Activated T-cell treated with anti-CD3 and anti-CD28 coated beads, Interleukin-2, amount 50 U/mL, for 72 hours (primary cell): ENCODE data around the gene DHX34. TPM values are rescaled to one million over a fixed set of nuclear protein-coding genes. Genes with fewer than 3 reads are reported as not detected.
A peak's percentile ranks its signal among the peaks of the same experiment; 100 is the strongest.
"Not testable (repeated sequence)": the region's sequence is repeated elsewhere in the genome, so short reads cannot be mapped to it uniquely, and the experiment has no call there.

ENCODE experiments used
- ATAC-seq, 2 donors: fragments of 150-1000 bp; cut with Tn5 transposase; replicated peaks in 1 of 2; 2 replicates each; pipeline ENCODE4 v1.10.0; 2021; ENCODE audit warnings: moderate library complexity in 2 of 2, mild to moderate bottlenecking in 1 of 2
- DNase-seq, 2 donors: peaks; one replicate each; pipeline ENCODE4 v3.0.0; 2021 to 2022; ENCODE audit warnings: mixed read lengths in 1 of 2
- H3K27ac Mint-ChIP-seq: one replicate; pipeline ENCODE4 v1.8.0; 2022; ENCODE audit warnings: mild to moderate bottlenecking, moderate library complexity, mixed read lengths
- H3K27me3 Mint-ChIP-seq: one replicate; pipeline ENCODE4 v1.8.0; 2022; ENCODE audit warnings: low read depth, mixed read lengths
- H3K36me3 Mint-ChIP-seq, 2 donors: one replicate each; pipeline ENCODE4 v1.8.0; 2022; ENCODE audit warnings: mixed read lengths in 2 of 2, mild to moderate bottlenecking in 1 of 2; ENCODE audit not compliant: insufficient read depth in 2 of 2
- H3K4me1 Mint-ChIP-seq: one replicate; pipeline ENCODE4 v1.8.0; 2022; ENCODE audit warnings: low read depth, mixed read lengths
- H3K4me3 Mint-ChIP-seq, 2 donors: one replicate each; pipeline ENCODE4 v1.8.0; 2022; ENCODE audit warnings: mild to moderate bottlenecking in 2 of 2, mixed read lengths in 2 of 2, moderate library complexity in 2 of 2
- H3K9me3 Mint-ChIP-seq, 2 donors: one replicate each; pipeline ENCODE4 v1.8.0; 2022; ENCODE audit warnings: mixed read lengths in 2 of 2
- total RNA-seq, 2 donors: library from RNA; stranded (reverse); gene quantifications; one replicate each; pipeline ENCODE4 v1.2.3, GENCODE V29; 2022

DHX34 gene
- total RNA-seq, 2 donors from 2014 or later: 9.4 to 11.8 TPM

DNA sequence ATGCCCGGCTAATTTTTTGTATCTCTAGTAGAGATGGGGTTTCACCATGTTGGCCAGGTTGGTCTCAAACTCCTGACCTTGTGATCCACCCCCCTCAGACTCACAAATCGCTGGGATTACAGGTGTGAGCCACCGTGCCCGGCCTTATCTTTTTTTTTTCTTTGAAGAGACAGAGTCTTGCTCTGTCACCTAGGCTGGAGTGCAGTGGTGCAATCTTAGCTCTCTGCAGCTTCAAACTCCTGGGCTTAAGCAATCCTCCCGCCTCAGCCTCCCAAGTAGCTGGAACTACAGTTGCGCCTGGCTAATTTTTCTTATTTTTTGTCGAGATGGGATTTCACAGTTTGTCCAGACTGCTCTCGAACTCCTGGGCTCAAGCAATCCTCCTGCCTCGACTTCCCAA, 62.6 kb downstream of the DHX34 start:
- peaks cover 46% of the 10 kb centered on the region for H3K27me3 Mint-ChIP-seq
- not testable (repeated sequence) for H3K4me1 Mint-ChIP-seq, ATAC-seq, H3K4me3 Mint-ChIP-seq, H3K9me3 Mint-ChIP-seq, DNase-seq, H3K36me3 Mint-ChIP-seq, H3K27ac Mint-ChIP-seq

DNA sequence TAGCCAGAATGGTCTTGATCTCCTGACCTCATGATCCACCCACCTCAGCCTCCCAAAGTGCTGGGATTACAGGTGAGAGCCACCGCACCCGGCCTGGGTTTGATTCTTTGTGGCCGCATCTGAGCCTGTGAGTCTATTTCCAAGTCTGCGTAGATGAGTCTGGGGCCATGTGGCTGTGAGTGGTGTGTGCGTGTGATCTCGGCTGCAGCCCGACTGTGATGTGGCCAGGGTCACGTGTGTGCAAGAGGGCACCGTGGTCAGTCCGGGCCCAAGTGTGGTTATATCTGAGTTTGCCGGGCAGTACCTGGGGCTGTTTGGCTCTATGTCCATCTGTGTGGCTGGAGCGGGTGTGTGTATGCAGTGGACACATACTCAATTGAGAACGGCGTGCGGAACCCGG, 64.8 kb downstream of the DHX34 start:
- Mint-ChIP-seq H3K9me3 (no peaks in the 10 kb centered on the region), H3K27me3 (peaks cover 51% of the 10 kb centered on the region)
- no peak for ATAC-seq

DNA sequence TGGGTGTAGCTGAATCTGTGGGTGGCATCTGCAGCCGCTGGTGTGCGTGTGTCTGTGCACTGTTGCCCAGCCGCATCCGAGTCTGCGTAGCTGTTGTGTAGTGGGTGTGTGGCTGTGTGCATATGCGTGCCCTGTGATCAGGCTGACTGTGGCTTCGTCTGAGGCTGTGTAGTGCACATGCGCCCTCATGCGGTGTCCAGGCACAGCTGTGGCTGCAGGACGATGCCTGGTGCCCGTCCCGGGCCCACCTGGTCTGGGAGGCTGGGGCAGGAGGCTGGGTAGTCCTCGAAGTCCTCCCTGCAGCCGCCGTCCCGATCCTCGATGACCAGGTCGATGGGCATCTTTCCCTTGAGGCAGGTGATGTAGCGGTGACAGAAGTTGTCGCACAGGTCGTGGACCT, 65.4 kb downstream of the DHX34 start:
- ATAC-seq (no peak), DNase-seq (no peak)
- H3K9me3 Mint-ChIP-seq: no peaks in the 10 kb centered on the region
- H3K36me3 Mint-ChIP-seq: no peaks in the 10 kb centered on the region
- peaks cover 46% of the 10 kb centered on the region for H3K27me3 Mint-ChIP-seq
- H3K4me3 Mint-ChIP-seq: no peak overlapping the region
- no peak overlapping the region for H3K27ac Mint-ChIP-seq
- H3K4me1 Mint-ChIP-seq: peaks cover 14% of the 10 kb centered on the region

More for the DNA sequence above, 64.8 kb downstream of the DHX34 start:
- no peak overlapping the region for H3K4me3 Mint-ChIP-seq
- no peaks in the 10 kb centered on the region for H3K36me3 Mint-ChIP-seq
- H3K27ac Mint-ChIP-seq: no peak overlapping the region
- H3K4me1 Mint-ChIP-seq: peaks cover 14% of the 10 kb centered on the region
- no peak for DNase-seq

DNA sequence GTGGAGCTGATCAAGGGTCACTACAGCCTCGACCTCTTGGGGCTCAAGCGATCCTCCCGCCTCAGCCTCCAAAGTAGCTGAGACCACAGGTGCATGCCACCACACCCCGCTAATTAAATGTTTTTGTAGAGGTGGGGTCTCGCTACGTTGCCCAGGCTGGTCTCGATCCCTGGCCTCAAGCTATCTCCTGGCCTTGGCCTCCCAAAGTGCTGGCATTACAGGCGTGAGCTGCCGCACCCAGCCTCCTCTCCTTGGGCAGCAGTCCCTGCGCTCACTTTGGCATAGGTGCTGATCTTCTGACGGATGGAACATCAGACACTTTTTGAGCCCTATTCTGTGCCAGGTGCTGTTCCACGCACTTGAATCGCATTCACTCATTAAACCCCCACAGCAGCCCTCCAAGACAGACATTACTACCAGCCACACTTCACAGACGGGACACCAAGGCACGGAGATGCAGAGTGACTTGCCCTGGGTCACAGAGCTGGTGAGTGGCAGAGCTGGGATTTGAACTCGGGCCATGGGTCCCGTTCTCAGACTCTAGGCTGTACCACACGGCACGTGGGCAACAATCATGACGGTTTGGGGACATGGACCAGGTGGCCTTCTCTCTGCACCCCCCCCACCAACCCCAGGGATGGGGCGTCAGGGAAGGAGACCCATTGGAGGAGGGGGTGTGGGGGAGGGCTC, 67.0 kb downstream of the DHX34 start:
- Mint-ChIP-seq H3K27ac (no peak overlapping the region), H3K9me3 (no peaks in the 10 kb centered on the region), H3K4me1 (peaks cover 23% of the 10 kb centered on the region), H3K36me3 (no peaks in the 10 kb centered on the region), H3K4me3 (no peak overlapping the region), H3K27me3 (peaks cover 60% of the 10 kb centered on the region)
- ATAC-seq: no peak
- DNase-seq: no peak

DNA sequence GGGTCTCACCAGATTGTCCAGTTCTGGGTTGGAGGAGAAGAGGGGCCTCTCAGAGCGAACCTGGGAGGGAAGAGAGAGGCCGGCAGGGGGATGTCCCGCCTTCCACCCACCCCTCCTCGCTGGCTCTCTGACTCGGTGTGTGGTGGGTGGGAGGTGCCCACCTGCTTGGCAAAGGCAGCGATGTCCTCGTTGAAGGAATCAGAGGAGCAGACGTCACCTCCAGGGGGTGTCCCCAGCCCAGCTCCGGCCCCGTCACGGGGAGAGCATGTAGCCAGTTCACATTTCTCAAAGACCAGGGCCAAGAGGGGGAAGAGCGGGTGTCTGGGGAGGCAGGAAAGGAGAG, 67.5 kb downstream of the DHX34 start:
- Mint-ChIP-seq H3K9me3 (no peaks in the 10 kb centered on the region), H3K4me3 (no peak overlapping the region), H3K27me3 (peaks cover 65% of the 10 kb centered on the region), H3K4me1 (peaks cover 27% of the 10 kb centered on the region), H3K36me3 (no peaks in the 10 kb centered on the region), H3K27ac (no peak overlapping the region)
- no peak for DNase-seq
- no peak for ATAC-seq

DNA sequence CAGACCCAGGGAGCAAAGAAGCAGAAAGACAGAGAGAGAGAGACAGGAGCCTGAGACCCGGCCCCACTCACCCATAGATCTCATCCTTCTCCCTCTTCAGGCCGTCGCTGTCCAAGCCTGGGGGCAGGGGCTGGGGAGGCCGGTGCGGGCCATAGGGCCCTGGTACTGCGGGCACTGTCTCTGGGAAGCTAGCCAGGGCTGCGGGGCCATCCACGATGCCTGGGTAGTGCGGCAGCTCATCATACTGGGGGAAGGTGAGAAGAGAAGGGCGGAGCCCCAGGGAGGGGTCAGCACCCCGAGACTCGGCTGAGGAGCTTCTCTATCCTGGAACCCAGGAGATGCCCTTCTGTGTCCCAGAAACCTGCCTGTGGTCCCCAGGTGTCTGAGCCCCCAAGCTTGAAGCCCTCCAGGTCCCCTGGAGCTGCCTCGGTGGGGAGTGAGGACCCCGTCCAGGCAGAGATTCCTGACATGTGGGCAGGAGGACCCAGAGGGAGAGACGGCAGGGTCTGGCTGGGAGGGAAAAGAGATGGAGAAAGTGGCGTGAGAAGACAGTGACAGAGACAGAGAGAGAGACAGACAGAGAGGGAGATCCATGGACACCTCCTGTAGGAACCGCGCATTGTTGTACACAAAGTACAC, 68.1 kb downstream of the DHX34 start:
- Mint-ChIP-seq H3K36me3 (no peaks in the 10 kb centered on the region), H3K9me3 (no peaks in the 10 kb centered on the region), H3K27me3 (peaks cover 71% of the 10 kb centered on the region), H3K4me3 (no peak overlapping the region), H3K4me1 (peaks cover 31% of the 10 kb centered on the region), H3K27ac (no peak overlapping the region)
- DNase-seq (no peak), ATAC-seq (no peak)

DNA sequence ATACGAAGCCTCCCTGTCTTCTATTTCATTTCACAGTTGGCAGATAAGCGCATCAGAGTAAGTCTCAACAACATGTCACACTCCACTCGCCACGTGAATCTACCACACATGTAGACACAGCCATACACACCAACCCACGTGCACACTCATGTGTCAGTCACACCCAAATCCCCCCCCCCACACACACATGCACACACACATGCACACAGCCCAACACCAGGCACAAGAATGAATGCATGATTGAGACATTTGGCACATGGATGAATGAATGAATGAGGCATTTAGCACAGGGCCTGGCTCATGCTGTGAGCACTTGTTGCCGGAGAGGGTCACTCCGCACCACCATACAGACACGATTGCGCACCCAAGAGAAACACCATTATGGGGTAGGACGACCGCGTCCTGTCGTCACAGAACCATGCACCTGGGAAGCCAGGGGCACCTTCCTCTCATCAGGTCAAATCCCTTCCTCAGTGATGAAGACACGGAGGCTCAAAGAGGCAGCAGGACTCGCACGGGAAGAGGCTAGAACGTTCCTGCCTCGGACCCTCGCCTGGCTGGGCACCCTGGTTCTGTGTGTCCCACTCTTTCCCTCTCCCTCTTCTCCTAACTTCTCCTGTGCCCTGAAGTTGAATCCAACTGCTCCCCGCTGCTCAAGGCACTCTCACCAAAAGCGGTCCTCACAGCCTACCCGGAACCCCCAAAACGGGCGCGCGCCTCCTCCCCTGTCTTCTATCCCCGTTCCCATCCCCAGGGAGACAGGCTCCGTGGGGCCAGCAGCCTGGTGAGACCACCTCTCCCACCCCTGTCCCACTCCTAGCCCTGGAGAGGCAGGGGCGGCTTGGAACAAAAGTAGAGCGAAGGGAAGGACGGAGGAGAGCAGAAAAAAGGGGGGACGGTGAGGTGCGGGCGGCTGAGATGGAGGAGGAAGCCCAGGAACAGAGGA, 68.9 kb downstream of the DHX34 start:
- peak overlapping the region; percentile 33 to 69 for H3K4me3 Mint-ChIP-seq
- peaks cover 79% of the 10 kb centered on the region for H3K27me3 Mint-ChIP-seq
- peak; percentile 14 to 16 for ATAC-seq

DNA sequence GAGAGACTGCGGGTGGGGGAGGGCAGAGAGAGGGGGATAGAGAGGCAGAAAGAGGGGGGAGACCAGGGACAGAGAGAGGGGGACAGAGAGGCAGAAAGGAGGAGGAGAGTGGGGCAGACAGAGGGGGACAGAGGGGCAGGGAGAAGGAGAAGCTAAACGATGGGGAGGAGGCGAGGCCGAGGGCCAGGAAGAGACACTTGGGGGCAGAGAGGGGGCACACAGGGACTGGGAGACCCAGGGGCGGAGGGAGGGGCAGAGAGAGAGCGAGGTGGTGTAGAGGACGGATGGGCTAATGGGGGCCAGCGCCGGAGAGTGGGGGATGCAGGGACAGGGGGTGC, 69.5 kb downstream of the DHX34 start:
- ATAC-seq (no peak), DNase-seq (no peak)
- Mint-ChIP-seq H3K9me3 (no peaks in the 10 kb centered on the region), H3K4me3 (peak overlapping the region; percentile 33 to 69), H3K4me1 (peaks cover 38% of the 10 kb centered on the region), H3K36me3 (no peaks in the 10 kb centered on the region), H3K27me3 (peaks cover 79% of the 10 kb centered on the region), H3K27ac (no peak overlapping the region)

More for the DNA sequence above, 68.9 kb downstream of the DHX34 start:
- Mint-ChIP-seq H3K9me3 (no peaks in the 10 kb centered on the region), H3K4me1 (peaks cover 38% of the 10 kb centered on the region), H3K27ac (no peak overlapping the region), H3K36me3 (no peaks in the 10 kb centered on the region)
- no peak for DNase-seq

DNA sequence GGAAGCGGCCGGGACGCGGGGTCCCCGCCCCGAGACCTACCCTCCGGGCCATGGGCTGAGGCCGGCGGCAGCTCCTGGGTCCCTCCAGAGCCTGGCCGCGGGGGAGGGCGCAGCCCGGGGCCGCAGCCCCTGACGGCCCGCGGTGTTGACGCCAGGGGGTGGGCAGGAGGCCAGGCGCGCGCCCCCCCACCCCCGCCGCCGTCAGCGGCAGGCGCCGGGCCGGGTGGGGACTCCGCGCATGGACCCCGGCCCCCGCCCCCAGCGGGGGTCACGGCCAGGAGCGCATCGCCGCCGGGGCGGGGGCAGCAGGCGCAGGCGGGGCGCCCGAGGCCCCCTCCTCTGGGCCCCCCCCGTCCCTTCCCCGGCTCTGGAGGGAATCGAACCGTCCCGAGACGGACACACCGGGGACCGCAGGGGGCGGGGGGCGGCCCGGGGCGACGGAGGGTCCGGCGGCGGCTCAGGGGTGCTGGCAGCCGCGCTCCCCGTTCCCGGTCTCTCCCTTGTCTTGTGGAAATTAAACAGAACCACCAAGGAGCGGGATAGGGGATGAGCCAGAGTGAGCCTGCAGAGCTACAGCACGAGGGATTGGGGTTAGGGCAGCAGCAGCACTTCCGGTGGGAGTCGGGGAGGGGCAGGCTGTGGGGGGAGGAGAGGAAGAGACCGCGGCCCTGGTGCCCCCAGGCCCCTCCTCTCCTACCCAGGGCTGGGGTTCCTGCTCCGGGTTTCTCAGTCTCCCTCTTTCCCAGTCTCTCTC, 70.1 kb downstream of the DHX34 start, which contains the start of gene MEIS3:
TSS of gene MEIS3 (minus strand) at position 498 of the 754 bp plus-strand sequence. CDS start at position 52, 446 bp downstream.
- Mint-ChIP-seq H3K27me3 (peaks cover 80% of the 10 kb centered on the region), H3K4me3 (peak within 1 kb of the TSS; percentile 33 to 69), H3K27ac (no peak within 1 kb of the TSS), H3K36me3 (no peaks in the 10 kb centered on the region), H3K4me1 (peaks cover 38% of the 10 kb centered on the region), H3K9me3 (no peaks in the 10 kb centered on the region)
- no peak for DNase-seq
- peak in 1 of 2 donors; percentile 17 for ATAC-seq

DNA sequence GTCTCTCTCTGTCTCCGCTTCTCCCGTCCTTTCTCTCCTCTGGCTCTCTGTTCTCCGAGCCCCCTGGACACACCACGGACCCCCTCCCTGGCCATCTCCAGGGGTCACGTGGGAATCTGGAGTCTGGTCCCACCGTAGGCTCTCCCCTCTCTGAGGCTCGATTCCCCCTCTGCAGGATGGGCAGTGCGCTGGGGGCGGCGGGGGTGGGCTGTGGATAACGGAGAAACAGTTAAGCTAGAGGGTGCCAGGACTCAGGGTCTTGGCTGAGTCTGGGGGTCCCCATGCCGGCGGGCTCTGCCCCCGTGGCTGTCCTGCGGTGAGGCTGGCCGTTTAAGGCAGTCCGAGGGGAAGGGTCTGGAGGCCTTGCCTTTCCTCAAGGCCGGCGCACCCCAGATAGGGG, 70.7 kb downstream of the DHX34 start:
- Mint-ChIP-seq H3K4me3 (no peak overlapping the region), H3K4me1 (peaks cover 38% of the 10 kb centered on the region), H3K27ac (no peak overlapping the region), H3K36me3 (no peaks in the 10 kb centered on the region), H3K9me3 (no peaks in the 10 kb centered on the region), H3K27me3 (peaks cover 77% of the 10 kb centered on the region)
- no peak for ATAC-seq
- no peak for DNase-seq

DNA sequence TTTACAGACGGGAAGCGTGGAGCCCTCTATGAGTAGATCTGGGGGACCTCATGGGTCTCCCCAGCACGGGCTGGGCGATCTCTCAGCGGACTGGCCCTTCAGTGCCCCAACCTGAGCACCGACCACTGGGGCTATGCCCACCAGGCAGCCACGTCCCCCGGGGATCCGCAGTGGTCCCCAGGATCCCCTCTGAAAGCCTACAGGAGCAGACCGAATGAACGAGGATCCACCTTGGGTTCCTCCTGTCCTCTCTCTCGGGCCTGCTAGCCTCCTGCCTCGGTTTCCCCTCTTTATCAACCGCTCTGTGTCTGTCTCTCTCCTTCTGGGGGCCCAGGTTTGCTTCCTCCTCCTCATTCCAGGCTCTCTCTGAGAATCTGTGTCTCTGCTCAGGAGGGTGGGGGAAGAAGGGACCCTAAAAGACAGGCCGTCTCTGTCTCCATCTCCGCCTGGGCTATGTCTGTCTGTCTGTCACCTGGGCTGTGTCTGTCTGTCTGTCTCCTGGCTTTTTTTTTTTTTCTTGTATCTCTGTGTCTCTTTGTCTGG, 72.2 kb downstream of the DHX34 start:
- no peaks in the 10 kb centered on the region for H3K36me3 Mint-ChIP-seq
- peaks cover 71% of the 10 kb centered on the region for H3K27me3 Mint-ChIP-seq
- peak in 1 of 2 donors; percentile 10 for ATAC-seq
- peaks cover 38% of the 10 kb centered on the region for H3K4me1 Mint-ChIP-seq
- H3K9me3 Mint-ChIP-seq: no peaks in the 10 kb centered on the region
- no peak for DNase-seq
- H3K4me3 Mint-ChIP-seq: no peak overlapping the region
- no peak overlapping the region for H3K27ac Mint-ChIP-seq

DNA sequence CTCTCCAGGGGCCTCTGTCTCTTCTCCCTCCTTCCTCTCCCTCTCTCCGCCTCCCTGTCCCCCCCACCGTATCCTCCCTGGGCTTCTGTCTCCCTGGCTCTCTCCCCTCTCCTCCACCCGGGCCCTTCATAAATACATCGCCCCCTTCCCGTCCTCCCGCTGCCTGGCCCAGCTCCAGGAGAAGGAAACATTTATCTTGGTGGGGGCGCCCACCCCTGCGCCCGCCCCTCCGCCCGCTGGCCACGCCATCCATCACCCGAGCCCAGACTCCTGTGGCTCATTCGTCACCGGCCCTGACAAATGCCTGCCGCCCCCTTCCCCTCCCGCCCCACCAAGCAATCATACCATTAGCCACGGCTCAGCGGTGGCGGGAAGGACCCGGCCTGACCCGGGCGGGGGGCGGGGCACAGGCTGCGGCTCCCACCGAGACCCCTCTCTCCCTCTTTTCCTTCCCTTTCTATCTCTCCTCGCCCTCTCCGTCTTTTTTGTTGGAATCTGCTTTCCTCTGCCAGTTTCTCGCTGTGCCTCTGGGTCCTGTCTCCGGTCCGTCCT, 72.8 kb downstream of the DHX34 start:
- H3K4me3 Mint-ChIP-seq: peak overlapping the region; percentile 4 to 6
- H3K9me3 Mint-ChIP-seq: no peaks in the 10 kb centered on the region
- H3K4me1 Mint-ChIP-seq: peaks cover 34% of the 10 kb centered on the region
- H3K36me3 Mint-ChIP-seq: no peaks in the 10 kb centered on the region
- ATAC-seq (peak in 1 of 2 donors; percentile 34), DNase-seq (no peak)
- peaks cover 71% of the 10 kb centered on the region for H3K27me3 Mint-ChIP-seq
- H3K27ac Mint-ChIP-seq: no peak overlapping the region
